ENCODE measurements around the gene RASA3. TPM values are rescaled to one million over a fixed set of nuclear protein-coding genes. Genes with fewer than 3 reads are reported as not detected.

RASA3 gene
- total and polyA plus RNA-seq, 11 donors: 4.8 to 24.2 (median 9.7) TPM

DNA sequence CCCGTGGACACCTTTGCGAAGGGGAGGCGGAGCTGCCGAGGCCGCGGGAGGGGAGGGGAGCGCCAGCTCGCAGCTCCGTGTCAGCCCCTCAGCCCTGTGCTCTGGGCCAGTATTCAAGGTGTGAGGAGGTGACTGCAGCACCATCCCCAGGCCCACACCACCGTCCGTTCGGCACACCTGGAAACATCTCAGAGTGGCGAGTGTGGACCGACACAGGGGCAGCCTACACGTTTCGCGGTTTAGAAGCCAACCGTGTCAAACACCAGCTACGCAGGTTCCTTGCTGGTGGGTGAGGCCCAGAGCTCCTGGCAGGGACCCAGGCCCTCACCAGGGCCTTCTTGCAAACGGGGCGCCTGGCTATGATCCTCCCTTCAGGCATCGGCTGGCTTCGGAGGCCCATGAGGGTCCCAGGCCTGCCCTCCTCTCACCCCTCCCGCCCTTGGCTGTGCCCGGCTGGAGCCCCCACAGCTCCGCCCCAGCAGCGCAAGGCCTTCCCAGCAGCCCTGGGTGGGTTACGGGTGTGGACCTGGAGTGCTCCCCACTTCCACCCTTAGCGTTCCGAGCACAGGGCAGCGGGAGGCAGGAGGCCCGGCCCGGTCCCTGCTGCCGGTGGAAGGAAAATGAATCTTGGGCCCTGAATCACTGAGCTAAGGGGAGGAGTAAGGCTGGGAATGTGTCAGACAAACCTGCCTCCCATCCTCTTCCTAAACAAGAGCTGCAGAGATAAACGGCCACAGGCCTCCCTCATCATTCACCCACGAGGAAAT is 159.8 kb downstream of the RASA3 start:
- WGBS, 4 donors: 89 to 91% (median 91%) methylated on average over 29 to 36 of the region's 36 CpGs
- Histone ChIP-seq H3K4me3 (no peak overlapping the region), H3K4me1 (peaks cover 0 to 21% (median 7%) of the 10 kb centered on the region in 12 donors), H3K36me3 (peaks cover 0 to 43% (median 5%) of the 10 kb centered on the region in 9 donors), H3K9me3 (no peaks in the 10 kb centered on the region), H3K27ac (no peak overlapping the region), H3K27me3 (no peaks in the 10 kb centered on the region)
- peak in 3 of 5 donors; percentile 16 to 40 (median 20) for DNase-seq
- TF ChIP-seq POLR2A (IDR thresholded peaks at IDR 0.05): no peak
- TF ChIP-seq, protein P1, sequence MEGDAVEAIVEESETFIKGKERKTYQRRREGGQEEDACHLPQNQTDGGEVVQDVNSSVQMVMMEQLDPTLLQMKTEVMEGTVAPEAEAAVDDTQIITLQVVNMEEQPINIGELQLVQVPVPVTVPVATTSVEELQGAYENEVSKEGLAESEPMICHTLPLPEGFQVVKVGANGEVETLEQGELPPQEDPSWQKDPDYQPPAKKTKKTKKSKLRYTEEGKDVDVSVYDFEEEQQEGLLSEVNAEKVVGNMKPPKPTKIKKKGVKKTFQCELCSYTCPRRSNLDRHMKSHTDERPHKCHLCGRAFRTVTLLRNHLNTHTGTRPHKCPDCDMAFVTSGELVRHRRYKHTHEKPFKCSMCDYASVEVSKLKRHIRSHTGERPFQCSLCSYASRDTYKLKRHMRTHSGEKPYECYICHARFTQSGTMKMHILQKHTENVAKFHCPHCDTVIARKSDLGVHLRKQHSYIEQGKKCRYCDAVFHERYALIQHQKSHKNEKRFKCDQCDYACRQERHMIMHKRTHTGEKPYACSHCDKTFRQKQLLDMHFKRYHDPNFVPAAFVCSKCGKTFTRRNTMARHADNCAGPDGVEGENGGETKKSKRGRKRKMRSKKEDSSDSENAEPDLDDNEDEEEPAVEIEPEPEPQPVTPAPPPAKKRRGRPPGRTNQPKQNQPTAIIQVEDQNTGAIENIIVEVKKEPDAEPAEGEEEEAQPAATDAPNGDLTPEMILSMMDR (IDR thresholded peaks at IDR 0.05): no peak
- intact Hi-C loops (cut with DNase I): no loop called here
- no peak for ATAC-seq

DNA sequence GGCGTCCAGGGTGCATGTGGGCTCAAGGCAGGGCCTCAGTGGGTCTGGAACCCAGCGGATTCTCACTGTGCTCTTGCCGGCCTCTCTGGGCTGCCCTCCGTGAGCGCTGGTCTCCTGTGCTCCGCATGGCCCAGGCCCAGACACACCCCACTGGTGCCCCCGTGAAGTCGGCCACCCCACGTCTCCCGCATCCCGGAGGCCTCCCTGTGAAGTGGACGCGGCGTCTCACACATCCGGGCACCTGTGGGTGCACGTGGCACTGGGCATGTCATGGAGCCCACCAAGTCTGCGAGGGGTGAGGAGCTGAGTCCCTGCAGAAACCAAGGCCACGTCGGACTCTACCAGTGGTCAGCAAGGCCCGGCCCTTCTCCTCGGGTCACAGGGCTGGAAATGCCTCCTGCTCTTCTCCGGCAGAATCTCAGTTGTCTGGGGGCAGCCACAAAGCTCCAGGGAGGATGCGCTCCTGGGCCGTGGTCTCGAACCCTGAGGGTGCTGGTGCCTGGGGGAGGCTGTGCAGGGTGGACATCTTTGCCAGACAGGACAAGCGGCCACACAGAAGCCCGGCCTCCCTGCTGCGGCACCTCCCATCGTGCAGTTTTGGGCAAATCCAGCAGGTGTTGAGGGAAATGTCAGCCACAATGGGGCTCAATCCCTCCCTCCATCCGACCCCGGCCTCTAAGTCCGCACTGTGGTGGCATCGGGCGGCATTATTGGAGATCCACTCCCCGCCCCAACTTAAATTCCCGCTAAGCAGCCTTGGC is 160.8 kb downstream of the RASA3 start:
- Histone ChIP-seq H3K9me3 (no peaks in the 10 kb centered on the region), H3K27me3 (no peaks in the 10 kb centered on the region), H3K4me3 (no peak overlapping the region), H3K36me3 (peaks cover 0 to 34% (median 2%) of the 10 kb centered on the region in 9 donors), H3K27ac (peak overlapping the region in 7 of 12 donors; percentile 18 to 80 (median 71)), H3K4me1 (peaks cover 0 to 21% (median 7%) of the 10 kb centered on the region in 12 donors)
- no peak for TF ChIP-seq POLR2A (IDR thresholded peaks at IDR 0.05)
- TF ChIP-seq, protein P1 (IDR thresholded peaks at IDR 0.05): no peak
- ATAC-seq (no peak), DNase-seq (peak in 2 of 5 donors; percentile 25 to 60)
- 91 to 96% (median 94%) methylated on average over 25 to 36 of the region's 36 CpGs for WGBS, 4 donors
- intact Hi-C loops (cut with DNase I): no loop called here

DNA sequence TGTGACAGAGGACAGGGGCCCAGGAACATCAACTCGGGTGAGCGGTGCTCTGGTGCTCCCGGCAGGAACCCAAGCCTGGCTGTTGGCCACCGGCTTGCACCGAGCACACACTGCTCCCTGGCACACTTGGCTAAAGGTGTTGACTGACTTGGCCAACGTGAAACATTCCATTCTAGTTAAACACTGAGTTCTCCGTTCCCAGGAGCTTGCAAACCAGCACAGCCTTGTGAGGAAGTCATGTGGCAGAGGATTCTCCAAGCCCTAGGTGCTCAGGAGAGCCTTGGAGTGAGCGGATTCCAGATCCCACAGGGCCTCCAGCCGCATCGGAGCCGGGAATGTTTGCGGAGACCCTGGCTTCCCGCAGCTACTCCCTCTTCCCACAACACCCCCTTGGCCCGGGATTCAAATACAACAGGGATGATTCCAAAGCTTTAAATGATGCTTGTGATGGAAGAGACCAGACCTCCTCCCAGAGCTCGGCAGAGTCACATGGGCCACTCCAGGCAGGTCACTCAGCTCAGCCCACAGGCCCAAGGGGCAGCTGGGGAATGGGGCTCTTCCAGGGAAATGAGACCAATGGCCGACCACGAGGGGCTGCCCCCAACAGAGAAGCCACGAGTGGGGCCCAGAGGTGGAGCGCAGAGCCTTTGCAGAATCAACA is 161.5 kb downstream of the RASA3 start:
- no peaks in the 10 kb centered on the region for H3K27me3 ChIP-seq
- ATAC-seq (peak; percentile 77 to 91 (median 84)), DNase-seq (peak; percentile 40 to 83 (median 68))
- H3K4me3 ChIP-seq: no peak overlapping the region
- 41 to 66% (median 59%) methylated on average over 7 to 19 of the region's 19 CpGs for WGBS, 4 donors
- H3K9me3 ChIP-seq: no peaks in the 10 kb centered on the region
- TF ChIP-seq POLR2A (IDR thresholded peaks at IDR 0.05): no peak
- TF ChIP-seq, protein P1 (IDR thresholded peaks at IDR 0.05): no peak
- peak overlapping the region in 10 of 12 donors; percentile 18 to 80 (median 50) for H3K27ac ChIP-seq
- intact Hi-C loops (cut with DNase I): no loop called here
- H3K4me1 ChIP-seq: peaks cover 0 to 21% (median 7%) of the 10 kb centered on the region in 12 donors
- H3K36me3 ChIP-seq: peaks cover 0 to 32% (median 2%) of the 10 kb centered on the region in 9 donors
